Measurements from ENCODE around the gene BCL2L12. TPM values are rescaled to one million over a fixed set of nuclear protein-coding genes. Genes with fewer than 3 reads are reported as not detected.

Gene BCL2L12
- polyA plus RNA-seq, 1 experiment, result 21.5 TPM

DNA sequence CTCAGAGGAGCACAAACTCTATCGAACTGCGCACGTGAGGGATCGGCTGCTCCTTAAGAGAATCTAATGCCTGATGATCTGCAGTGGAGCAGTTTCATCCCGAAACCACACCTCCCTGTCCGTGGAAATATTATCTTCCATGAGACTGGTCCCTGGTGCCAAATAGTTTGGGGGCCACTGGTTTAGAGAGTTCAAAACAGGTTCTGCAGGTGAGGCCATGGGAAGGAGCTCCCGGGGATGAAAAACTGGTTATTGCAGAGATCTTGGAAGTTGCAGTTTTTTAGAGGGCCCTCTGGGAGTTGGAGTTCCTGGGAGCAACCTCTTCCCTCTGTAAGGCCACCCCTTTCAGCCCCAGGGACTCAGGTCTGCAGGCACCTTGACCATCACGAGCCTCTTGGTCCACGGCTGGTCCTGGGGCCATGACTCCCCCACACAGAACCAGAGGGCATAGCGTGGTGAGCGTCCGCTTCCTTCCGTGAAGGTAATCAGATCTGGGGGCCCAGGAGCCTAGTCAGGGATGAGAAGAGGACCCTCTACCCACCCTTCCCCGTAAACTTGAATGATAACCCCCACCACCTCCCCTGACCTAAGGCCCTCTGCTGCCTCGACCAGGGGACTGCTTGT is 5.3 kb upstream of the BCL2L12 start:
- no peak overlapping the region for H3K4me3 ChIP-seq (ENCODE audit: low read depth, low read length)
- ChIA-PET CTCF (interaction anchor here (0.7 kb wide), 1 partner anchor 28 kb away, joined by 3 read pairs; no protein-coding TSS in a partner anchor), POLR2A (no interaction called here)
- H3K27me3 ChIP-seq (ENCODE audit: control insufficient read depth, insufficient read depth, low read length), result no peaks in the 10 kb centered on the region
- TF ChIP-seq, protein P1, sequence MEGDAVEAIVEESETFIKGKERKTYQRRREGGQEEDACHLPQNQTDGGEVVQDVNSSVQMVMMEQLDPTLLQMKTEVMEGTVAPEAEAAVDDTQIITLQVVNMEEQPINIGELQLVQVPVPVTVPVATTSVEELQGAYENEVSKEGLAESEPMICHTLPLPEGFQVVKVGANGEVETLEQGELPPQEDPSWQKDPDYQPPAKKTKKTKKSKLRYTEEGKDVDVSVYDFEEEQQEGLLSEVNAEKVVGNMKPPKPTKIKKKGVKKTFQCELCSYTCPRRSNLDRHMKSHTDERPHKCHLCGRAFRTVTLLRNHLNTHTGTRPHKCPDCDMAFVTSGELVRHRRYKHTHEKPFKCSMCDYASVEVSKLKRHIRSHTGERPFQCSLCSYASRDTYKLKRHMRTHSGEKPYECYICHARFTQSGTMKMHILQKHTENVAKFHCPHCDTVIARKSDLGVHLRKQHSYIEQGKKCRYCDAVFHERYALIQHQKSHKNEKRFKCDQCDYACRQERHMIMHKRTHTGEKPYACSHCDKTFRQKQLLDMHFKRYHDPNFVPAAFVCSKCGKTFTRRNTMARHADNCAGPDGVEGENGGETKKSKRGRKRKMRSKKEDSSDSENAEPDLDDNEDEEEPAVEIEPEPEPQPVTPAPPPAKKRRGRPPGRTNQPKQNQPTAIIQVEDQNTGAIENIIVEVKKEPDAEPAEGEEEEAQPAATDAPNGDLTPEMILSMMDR (IDR thresholded peaks at IDR 0.05; ENCODE audit: insufficient read depth, low read depth, low read length), result no peak
- H3K36me3 ChIP-seq (ENCODE audit: control insufficient read depth, insufficient read depth, low read length), result peaks cover 41% of the 10 kb centered on the region
- DNase-seq (ENCODE audit: low read depth), result no peak

DNA sequence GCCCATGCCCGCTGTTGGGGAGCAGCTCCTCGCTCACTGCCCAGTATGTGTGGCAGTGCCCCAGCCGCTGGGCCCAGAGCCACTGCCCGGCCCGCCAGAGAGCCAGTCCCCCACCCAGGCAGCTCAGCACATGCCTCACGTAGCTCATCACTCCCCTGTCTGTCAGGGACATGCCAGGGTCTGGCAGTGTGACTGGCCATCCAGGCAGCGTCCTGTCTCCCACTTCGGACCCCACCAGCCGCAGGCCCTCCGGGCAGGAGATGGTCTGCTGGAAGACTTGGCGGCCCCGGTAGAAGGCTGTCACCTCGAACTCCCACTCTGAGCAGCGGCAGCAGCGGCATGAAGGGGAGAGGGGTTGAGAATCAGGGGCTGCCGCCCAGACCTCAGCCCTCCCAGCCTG is 3.7 kb upstream of the BCL2L12 start:
- TF ChIP-seq, protein P1 (IDR thresholded peaks at IDR 0.05; ENCODE audit: insufficient read depth, low read depth, low read length), result no peak
- CTCF ChIA-PET, result no interaction called here
- no peaks in the 10 kb centered on the region for H3K27me3 ChIP-seq (ENCODE audit: control insufficient read depth, insufficient read depth, low read length)
- no peak overlapping the region for H3K4me3 ChIP-seq (ENCODE audit: low read depth, low read length)
- DNase-seq (ENCODE audit: low read depth), result no peak
- POLR2A ChIA-PET, result no interaction called here
- peaks cover 29% of the 10 kb centered on the region for H3K36me3 ChIP-seq (ENCODE audit: control insufficient read depth, insufficient read depth, low read length)

DNA sequence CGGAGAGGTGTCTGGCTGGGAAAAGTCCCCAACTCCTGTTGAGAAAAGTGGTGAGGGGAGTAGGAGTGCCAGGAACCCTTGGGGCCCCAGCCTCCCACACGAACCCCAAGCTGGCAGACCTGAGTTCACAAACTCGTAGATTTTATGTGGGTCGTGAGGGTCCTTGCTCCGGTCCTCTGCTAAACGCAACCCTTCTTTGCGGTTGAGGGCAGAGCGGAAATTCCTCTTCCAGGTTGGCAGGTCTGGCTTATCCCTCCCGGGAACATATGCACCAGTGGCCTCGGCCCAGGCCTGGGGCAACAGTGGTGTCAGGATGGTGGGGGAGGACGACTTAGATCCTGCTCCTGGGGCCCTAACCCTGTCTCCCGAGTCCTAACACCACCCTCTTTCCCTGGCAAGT is 2.5 kb upstream of the BCL2L12 start:
- POLR2A ChIA-PET, result interaction anchor here (0.6 kb wide), 1 partner anchor 21 kb away, joined by 3 read pairs; the partner anchor contains the start of gene SCAF1

DNA sequence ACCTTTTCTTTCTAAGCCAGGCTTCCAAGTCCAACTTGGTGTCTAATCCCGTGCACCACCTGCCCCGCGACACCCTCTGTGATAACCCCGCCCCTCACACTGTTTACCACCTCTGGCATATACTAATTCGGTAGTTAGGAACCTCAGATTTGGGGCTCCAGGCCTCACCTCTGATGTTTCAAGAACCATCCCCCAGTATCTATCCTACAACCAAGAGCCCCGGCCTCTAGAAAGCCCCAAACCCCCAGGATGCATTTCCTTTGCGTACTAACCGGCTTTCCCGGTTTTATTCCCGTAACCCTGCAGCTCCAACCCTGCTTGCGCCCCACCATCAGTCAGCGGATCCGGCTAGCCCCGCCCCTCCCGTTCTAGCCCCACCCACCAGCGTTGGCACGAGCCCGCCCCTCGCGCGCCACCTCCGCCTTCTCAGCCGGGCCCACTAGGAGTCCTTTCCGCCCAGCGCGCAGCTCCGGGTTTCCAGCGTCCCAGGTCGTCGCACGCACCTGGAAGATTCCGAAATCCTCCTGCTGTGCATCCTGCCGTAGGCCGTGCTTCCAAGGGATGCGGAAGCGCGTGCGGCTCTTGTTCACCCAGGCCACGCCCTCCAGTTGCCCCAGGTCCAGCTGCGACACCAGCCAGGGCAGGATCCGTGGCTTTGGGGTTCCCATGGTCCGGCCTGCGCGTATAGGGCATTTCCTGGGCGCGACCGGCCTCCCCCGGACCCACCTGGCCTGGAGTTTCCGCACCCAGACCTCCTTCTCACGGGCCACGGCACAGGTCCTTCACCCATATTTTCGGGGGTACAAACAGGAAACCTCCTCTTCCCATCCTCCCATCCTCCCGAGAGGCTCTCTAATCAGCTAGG is 1.3 kb upstream of the BCL2L12 start:
- ChIA-PET POLR2A (interaction anchor here (0.6 to 0.7 kb wide), 2 partner anchors 22 to 137 kb away, joined by 4 to 5 read pairs; partner anchors contain the start of genes RCN3 and SCAF1), CTCF (interaction anchor here (0.6 to 3.0 kb wide), 6 partner anchors 9 to 118 kb away, joined by 3 to 22 read pairs (median 5); partner anchors contain the start of gene PRMT1)
- DNase-seq (ENCODE audit: low read depth), result no peak
- TF ChIP-seq, protein P1 (IDR thresholded peaks at IDR 0.05; ENCODE audit: insufficient read depth, low read depth, low read length), result peak; percentile 30; the same call in 1 of the 2 replicates
- Histone ChIP-seq H3K36me3 (ENCODE audit: control insufficient read depth, insufficient read depth, low read length) (peaks cover 12% of the 10 kb centered on the region), H3K4me3 (ENCODE audit: low read depth, low read length) (peak overlapping the region; percentile 76), H3K27me3 (ENCODE audit: control insufficient read depth, insufficient read depth, low read length) (no peaks in the 10 kb centered on the region)

More for the DNA sequence above, 2.5 kb upstream of the BCL2L12 start:
- Histone ChIP-seq H3K27me3 (ENCODE audit: control insufficient read depth, insufficient read depth, low read length) (no peaks in the 10 kb centered on the region), H3K36me3 (ENCODE audit: control insufficient read depth, insufficient read depth, low read length) (peaks cover 22% of the 10 kb centered on the region), H3K4me3 (ENCODE audit: low read depth, low read length) (no peak overlapping the region)
- CTCF ChIA-PET, result interaction anchor here (0.7 to 3.0 kb wide), 4 partner anchors 13 to 116 kb away, joined by 3 to 22 read pairs (median 5); partner anchors contain the start of gene PRMT1
- TF ChIP-seq, protein P1 (IDR thresholded peaks at IDR 0.05; ENCODE audit: insufficient read depth, low read depth, low read length), result no peak
- no peak for DNase-seq (ENCODE audit: low read depth)

DNA sequence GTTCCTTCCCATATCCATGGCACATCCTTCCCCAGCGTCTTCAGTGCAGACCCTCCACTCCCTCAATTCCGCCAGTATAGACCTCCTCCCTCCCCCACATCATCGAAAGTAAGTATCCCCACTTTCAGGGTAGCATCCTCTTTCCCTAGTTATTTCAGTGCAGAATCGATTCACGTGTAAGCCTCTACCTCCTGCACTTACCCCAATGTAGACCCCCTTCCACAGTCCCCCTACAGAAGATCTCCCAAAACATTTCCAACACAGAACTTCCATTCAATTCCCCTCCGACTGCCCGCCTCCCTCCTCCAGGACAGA is 740 bp upstream of the BCL2L12 start:
- Histone ChIP-seq H3K4me3 (ENCODE audit: low read depth, low read length) (peak overlapping the region; percentile 76), H3K27me3 (ENCODE audit: control insufficient read depth, insufficient read depth, low read length) (no peaks in the 10 kb centered on the region), H3K36me3 (ENCODE audit: control insufficient read depth, insufficient read depth, low read length) (peaks cover 12% of the 10 kb centered on the region)
- CTCF ChIA-PET, result interaction anchor here (1.6 to 3.0 kb wide), 3 partner anchors 8 to 18 kb away, joined by 5 to 22 read pairs (median 7); partner anchors contain the start of gene PRMT1
- TF ChIP-seq, protein P1 (IDR thresholded peaks at IDR 0.05; ENCODE audit: insufficient read depth, low read depth, low read length), result no peak
- POLR2A ChIA-PET, result no interaction called here
- no peak for DNase-seq (ENCODE audit: low read depth)
